HL-60/S4 (cell line): Measurements from ENCODE around the gene PRKG1.
"Not testable (repeated sequence)": the region's sequence is repeated elsewhere in the genome, so short reads cannot be mapped to it uniquely, and the experiment has no call there.

ENCODE experiments used
- in situ Hi-C: fragments of 300-500 bp; cut with MboI; formaldehyde crosslinking; loops from 2 replicates; pipeline ENCODE4 v1.14.3; 2022; ENCODE audit warnings: low sequenced_read_pairs

PRKG1 gene

DNA sequence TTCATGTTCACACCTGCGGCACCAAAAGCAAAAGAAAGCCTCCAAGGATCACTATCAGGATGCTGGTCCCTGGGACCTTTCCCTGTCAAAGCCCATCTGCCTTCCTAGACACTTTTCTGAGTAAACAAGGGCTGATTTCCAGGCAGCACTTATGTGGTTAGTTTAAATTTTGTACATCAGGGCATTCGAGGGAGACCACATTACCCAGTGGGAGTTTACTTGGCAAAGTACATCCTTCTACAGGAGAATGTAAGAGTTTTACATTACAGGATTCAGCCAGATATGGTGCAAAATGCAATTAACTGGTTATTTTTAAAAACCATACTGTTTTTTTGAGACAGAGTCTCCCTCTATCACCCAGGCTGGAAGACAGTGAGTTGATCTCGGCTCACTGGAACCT lies 493.0 kb downstream of the PRKG1 start:
- in situ Hi-C loops, result no loop called here

DNA sequence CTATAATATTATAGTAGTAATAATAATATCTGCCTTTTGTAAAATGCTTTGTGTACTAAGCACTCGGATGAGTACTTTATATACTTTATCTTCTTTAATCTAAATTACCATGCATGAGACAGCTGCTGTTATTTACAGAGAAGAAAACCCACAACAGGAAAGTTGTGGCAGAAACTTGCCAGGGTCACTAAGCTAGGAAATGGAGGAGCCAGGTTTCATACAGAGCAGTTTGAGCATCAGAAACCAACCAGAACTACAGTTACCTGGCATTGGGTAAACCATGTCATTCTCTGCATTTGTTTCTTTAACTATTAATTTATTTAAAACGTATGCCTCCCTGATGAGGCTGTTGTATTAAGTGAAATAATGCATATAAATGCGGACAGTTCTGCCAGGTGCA lies 495.2 kb downstream of the PRKG1 start:
- in situ Hi-C loops, result no loop called here

DNA sequence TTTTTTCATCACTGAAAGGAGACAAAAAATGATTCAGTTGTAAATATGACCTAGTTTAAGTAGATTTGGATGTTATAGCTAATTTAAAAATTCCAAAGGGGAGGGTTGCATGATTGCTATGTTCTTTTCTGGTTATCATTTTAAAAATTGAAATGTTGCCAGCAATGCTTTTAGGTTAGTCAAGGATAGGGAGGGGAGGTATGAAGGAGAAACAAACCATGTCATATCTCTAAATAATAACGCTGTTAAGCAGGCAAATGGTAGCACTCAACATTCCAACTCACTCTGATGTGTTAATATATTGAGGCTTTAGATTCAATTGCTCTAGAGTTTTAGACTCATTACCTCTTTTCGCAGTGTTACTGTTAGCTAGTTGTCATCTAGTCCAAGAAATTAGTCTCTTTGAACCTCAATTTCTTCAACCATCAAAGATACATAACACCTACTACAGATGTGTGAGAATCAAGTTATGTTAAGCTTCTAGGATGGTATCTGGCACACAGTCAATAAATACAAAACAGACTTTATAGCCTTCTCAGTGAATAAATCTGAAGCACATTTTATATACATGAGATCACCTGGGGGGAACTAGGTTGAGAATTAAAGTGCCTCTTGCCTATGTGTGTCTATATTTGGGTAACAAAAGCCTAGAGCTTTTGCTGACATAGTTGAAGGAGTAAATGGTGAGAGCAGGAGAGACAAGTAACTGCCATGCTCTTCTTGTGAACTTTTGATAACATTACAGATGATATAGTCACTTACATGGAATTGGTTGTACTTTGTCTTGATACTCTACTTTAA lies 500.2 kb downstream of the PRKG1 start:
- in situ Hi-C loops, result no loop called here

DNA sequence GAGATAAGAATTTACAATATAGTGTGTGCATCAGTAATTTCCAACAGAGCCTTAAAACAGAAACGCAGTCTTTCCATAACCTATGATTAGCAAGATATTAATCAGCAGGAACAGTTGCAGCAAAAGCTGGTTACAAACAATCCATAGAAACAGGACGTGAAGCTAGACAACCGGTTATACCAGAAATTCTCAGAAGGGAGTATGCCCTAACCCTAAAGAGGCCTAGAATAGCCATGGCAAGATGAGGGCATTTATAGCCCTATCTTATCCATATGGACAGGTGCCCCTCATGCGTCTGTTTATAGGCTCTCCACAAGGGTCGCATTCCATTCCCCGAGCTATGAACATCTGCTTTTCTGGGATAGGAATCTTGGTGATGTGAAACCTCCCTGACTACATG lies 506.9 kb downstream of the PRKG1 start:
- in situ Hi-C loops, result not testable (repeated sequence)

DNA sequence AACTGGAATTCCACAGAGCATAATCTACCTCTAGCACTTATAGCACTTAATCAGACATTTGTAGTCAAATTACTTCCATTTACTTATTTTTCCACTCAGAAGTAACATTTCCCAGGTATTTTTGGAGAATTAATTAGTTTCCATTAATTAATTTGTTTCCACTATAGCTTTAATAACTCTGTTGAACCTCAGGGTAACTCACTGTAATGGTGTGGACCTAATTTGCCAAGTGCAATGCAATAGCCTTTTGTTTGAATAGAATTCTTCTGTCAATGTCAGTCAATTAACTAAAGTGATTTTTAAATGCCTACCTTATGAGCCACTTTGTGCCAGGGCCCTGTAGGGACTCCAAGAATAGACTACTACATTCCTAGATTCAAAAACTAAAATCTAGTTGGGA lies 509.7 kb downstream of the PRKG1 start:
- in situ Hi-C loops, result no loop called here

DNA sequence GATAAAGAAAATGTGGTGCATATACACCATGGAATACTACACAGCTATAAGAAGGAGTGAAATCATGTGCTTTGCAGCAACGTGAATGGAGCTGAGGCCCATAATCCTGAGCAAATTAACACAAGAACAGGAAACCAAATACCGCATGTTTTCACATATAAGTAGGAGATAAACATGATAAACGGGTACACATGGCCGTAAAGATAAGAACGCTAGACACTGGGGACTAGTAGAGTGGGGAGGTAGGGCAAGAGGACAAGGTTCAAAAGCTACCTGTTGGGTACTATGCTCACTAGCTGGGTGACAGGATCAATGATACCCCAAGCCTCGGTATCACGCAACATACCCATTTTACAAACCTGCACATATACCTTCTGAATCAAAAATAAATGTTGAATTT lies 511.5 kb downstream of the PRKG1 start:
- in situ Hi-C loops, result no loop called here

DNA sequence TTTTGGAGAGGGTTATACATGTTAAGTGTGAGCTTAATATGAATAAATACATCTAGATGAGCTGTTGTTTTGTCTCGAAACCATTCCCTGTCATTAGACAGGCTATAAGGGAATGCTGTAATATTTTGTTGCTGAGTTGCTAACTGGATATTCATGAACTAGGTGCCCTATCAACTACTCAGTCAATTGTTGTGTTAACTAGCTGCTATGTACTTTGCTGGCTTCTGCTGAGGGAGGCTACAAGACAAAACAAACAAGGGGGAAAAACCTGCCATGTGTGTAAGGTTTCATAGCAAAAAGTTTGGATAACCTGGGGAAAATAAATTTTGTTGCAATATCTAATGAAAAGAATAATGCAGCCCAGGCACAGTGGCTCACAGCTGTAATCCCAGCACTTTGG lies 514.7 kb downstream of the PRKG1 start:
- in situ Hi-C loops, result no loop called here

DNA sequence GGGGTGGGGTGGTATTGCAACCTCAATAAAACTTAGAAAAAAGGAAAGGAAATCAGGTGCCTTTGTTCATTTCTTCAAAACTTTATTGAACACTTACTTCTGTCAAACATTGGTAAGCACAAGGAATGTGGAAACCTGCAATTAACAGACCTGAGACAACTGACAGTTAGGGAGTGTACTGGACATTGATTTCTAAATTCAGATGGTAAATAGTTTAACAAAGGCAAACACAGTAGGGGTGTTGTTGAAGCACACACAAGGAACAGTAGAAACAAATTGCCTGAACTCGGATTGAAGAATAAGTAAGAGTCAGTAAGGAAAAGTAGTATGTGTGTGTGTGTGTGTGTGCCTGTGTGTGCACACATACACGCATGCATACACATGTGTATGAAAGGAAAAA lies 516.5 kb downstream of the PRKG1 start:
- in situ Hi-C loops, result no loop called here

DNA sequence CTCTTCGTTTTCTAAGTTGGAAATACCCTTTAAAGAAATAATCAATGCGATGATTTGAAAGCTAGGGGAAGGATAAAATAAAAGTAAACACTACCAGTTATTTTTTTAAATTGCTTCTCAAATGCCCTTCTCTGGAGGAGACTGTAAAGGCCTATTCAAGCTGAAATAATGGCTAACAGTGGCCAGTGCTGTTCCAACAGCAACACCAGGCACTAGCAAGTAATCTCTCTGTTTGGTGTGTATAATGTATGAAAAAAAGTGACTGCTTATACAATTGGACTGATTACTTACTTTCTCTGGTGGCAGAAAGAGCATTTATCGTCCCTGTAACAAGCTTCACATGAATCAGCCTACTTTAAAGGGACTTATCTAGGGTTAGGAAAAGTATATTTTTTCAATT lies 522.4 kb downstream of the PRKG1 start:
- in situ Hi-C loops, result no loop called here

DNA sequence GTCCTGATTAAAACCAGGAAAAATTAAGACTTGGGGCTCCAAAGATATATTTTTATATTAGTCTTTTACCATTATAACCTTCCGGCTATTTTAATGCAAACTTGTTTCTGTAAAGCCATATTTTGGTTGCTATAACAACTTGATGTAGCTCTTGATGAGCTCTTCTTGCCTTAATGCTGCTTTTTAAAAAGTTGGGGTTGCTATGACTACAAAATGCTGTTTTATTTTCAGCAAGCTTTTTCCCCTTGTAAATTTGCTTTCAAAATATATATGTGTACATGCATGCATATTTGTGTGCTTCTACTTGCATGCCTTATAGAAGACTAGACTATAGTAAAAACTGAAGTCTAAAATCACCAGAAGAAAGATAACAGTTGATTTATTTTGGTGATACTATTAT lies 525.4 kb downstream of the PRKG1 start:
- in situ Hi-C loops, result no loop called here

DNA sequence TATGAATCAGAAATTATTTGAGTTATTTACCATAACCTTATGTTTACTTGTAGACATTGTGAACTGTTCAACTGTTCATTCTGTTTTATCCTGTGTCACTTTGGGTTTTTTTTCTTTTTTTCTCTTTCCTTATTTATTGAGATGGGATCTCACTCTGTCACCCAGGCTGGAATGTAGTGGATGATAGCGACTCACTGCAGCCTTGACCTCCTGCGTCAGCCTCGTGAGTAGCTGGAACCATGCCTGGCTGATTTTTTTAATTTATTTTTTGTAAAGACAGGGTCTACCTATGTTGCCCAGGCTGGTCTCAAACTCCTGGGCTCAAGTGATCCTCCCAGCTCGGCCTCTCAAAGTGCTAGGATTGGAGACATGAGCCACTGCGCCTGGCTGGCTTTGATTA lies 528.0 kb downstream of the PRKG1 start:
- in situ Hi-C loops, result no loop called here

DNA sequence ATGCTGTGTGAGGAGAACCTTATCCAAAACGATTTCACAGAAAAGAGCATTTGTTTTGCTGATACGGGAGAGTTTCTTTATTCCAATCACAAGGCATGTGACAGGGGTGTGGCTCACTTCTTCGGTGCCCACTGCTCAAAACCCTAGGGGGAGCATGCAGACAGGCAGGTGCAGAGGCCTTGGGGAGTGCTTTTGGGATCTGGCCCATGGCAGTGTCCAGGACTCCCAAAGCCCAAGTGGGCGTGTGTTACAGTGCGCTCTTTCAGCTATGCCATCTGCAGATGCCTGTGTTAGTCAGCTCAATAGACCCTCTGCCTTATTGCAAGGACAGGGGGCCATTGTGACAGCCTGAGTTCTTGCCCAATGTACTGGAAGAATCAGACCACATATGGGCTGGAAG lies 530.3 kb downstream of the PRKG1 start:
- in situ Hi-C loops, result no loop called here

DNA sequence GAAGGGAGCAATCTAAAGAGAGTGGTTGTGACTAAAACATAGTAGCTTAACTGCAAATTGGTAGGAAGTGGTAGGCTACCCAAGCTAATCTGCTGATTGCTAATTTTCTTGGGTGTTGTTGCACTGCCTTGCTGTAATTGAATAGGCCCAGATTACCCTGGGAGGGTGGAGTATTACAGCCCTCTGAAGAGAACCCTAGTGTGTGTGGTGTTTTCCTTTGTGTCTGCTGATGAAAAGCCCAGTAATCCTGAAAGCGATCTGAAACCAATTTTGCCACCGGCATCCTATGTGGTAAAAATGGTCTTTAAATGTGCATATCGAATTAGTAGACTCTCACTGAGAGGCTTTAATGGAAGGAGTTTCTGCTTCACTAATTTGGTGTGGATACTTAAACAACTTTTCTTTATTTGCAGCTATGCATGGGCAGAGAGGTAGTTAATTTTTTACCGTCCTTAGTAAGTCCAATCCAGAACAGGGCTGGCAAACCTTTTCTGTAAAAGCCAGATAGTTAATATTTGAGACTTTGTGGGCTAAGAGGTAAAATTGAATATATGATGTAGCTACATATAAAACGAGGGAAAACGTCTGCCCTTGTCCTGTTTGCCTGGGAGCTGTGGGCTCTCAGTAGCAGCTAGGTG lies 532.7 kb downstream of the PRKG1 start:
- in situ Hi-C loops, result no loop called here

DNA sequence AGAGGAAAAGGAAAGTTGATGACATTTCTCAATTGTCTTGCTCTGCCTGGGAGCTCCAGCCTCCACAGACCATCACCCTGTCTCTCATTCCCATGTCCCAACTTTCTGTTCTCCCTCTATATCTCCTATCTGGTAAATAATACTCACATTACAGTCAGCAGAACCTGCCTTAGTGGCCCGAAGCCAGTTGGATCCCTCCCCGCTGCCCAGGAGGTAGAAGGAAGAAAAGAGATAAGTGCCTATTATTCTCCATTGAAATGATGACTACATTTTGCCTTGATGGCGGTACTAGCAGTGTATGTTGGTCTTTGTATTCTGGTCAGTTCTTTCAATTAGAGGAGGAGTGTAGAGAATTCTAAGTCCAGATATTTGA lies 533.2 kb downstream of the PRKG1 start:
- in situ Hi-C loops, result no loop called here

DNA sequence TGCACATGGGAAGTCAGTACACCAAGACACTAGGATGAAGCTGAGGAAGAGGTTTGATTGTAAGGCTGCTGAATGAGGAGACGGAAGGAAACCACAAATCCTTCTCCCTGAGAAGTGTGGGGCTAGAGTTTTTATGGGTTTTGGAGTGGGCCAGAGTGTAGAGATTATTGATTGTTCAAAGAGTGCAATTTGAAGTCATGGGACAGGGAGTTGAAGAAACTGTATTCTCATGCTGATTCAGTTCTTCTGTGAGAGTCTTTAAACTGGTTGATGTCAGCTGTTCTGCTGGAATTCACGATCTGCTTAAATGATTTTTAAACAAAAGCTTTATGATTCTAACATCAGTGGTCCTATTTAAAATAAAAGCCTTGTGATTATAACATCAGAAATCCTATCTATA lies 533.9 kb downstream of the PRKG1 start:
- in situ Hi-C loops, result no loop called here

DNA sequence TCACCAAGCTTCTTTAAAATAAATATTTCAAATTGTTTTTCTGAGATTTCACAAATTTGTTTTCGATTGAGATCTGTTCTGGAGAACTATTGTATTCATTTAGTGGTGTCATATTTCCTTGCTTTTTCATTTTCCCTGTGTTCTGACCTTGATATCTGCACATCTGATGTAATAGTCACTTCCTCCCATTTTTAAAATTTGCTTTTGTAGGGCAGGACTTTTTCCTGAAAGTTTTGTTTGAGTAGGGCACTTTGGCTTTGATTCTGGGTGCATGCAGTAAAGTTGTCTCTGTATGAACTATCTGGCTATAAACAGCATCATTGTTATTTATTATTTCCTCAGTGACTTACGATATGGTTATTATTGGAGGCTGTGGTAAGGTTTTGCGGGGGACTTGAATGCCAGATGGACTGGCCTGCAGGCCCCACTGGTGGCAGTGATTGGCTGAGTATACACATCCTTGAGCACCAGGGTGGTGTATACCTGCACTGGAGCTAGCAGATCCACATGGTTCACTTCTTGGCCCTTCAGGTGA lies 541.5 kb downstream of the PRKG1 start:
- in situ Hi-C loops, result no loop called here

DNA sequence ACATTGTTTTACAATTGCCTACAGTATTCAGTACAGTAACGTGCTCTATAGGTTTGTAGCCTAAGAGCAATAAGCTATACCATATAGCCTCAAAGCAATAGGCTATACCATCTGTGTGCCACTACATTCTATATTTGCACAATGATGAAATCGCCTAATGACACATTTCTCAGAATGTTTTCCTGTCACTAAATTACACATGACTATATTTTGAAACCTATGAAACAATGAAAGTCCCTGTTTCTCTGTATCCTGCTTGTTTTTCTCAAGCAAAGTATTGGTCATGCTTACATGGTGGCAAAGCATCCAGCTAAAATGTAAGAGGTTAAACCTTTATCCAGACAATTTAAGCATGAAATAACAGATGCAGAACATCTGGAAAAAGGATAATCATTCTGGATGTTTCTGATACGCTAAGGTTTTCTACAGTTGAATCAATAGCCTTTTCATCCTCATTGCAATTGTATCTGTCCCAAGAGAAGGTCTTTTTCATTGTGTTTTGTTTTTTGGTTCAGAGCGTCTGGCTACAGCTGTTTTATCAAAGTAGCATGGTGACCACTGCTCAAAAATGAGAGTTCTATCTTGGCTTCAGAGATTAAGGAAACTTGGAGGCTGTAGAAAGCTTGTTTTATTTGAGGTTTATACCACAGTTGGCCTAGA lies 543.4 kb downstream of the PRKG1 start:
- in situ Hi-C loops, result no loop called here

DNA sequence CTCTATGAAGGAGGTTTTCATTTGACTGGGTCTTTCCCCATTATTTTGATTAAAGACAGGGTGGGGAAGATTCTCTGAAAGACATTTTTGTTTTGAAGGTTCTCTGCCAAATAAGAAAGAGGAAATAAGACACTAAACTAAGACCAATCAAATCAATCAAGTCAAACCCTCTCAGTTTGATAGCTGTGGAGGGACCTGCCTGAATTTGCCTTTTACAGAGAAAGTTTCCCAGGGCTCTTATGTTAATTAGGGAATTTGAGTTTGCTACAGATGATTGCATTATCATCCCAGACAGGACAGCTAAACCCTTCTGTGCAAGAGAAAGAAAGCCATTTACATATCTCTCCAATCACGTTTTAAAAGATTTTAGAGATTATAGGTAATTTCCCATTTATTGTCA lies 545.1 kb downstream of the PRKG1 start:
- in situ Hi-C loops, result no loop called here

DNA sequence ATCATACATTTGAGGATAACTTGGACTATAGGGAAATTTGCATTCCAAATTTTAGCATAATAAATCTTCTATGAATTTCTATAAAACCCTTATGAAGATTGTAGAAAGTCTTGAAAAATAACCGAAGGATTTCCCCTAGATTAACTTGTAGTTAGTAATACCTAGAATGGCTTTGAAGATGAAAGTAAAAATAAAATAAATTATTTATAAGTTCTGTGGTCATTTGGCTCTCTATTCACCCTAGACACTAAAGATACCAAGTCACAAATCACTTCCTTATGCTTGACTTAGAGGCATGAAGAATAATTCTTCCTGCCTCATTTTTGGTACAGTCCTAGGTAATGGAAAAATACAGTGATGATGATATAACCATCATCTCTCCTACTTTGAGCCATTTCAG lies 545.8 kb downstream of the PRKG1 start:
- in situ Hi-C loops, result no loop called here

DNA sequence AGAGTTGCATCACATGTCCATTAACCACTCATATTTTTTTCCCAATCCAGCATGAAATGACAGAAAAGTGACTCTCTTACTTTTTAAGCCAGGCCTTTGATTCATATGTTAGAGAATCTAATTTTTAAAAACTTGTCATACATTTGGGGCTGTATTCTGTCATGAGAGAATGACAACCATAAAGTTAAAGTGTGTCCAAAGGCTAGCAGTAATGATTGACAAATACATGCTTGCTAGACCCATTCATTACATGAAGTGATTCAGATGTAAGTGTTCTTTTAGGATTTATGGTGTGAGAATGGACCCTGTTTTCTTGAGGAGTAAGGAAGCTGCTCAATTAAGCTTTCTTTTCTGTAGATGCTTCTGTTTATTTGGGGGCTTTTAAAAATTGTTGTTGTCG lies 549.7 kb downstream of the PRKG1 start:
- in situ Hi-C loops, result no loop called here

DNA sequence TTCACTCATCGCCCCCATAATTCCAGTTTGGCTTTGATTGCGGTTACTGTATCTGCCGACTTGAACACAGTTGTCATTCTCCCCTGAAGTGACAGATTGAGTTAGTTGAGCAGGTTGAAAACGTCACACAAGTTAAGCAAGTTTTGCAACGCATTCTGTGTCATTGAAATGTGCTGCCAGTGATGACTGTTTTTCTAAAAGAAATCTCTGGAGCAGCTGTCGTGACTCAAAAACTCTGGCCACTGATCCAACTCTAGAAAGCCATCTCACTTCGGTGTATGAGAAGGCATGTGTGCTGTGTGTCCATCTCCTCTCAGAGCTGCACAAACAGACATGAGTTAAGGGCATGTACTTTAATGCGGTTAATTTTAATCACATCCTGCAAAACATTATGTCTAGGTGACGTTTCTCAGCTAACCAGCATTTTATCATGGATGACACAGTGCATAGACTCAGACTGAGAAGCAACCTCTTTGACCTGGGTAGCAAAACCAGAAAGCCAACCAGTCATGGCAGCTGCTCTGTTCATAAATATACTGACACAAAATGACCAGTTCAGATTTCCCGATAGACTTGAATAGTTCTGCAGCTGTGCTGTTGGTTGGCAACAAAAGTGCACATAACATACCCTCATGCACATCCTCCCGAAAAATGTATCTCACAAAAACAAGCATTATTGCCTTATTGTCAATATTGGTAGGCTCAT lies 555.8 kb downstream of the PRKG1 start:
- in situ Hi-C loops, result no loop called here

DNA sequence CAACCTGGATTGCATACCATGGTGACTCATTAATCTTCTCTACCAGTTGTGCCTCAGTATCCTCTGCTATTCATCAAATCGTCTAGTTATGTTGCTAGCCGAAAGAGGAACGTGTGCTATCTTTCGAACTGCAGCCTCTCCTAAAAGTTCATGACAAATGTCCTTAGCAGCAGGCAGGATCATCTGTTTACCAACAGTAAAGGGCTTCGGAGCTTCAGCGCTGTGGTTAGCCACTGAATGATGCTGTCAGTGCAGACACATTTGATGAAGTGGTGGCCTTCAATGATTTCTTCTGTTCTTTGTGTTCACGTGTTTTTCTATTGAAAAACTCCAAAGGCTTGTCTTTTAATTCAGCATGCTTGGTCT lies 556.3 kb downstream of the PRKG1 start:
- in situ Hi-C loops, result no loop called here
